CD4-positive, alpha-beta memory T cell (primary cell): Measurements from ENCODE around the gene HOXB4. TPM values are rescaled to one million over a fixed set of nuclear protein-coding genes. Genes with fewer than 3 reads are reported as not detected.
A peak's percentile ranks its signal among the peaks of the same experiment; 100 is the strongest.

Experiments
- CTCF ChIA-PET: fragments of 350-600 bp; sonication (Branson Sonifier 250); formaldehyde crosslinking; loops from one replicate; lab custom pipeline; 2021; ENCODE audit warnings: inconsistent platforms; ENCODE audit not compliant: partially characterized antibody; lab: Charles Lee
- POLR2A ChIA-PET: fragments of 350-600 bp; sonication (Branson Sonifier 250); formaldehyde crosslinking; loops from one replicate; lab custom pipeline; 2021; ENCODE audit not compliant: partially characterized antibody; lab: Charles Lee
- DNase-seq, 5 donors: peaks; one replicate each; pipeline versions ENCODE4 v3.0.0 to v3.0.0-alpha.2; 2020 to 2022; ENCODE audit warnings: mixed read lengths in 1 of 5
- H3K27ac ChIP-seq: one replicate; pipeline ENCODE4 v1.7.0; 2013; ENCODE audit warnings: low read depth, low read length
- H3K27me3 ChIP-seq: 2 replicates; pipeline ENCODE4 v1.7.0; 2013; ENCODE audit warnings: mild to moderate bottlenecking, low read length, moderate library complexity; ENCODE audit not compliant: insufficient read depth
- H3K36me3 ChIP-seq: 2 replicates; pipeline ENCODE4 v1.7.0; 2013; ENCODE audit warnings: mild to moderate bottlenecking, low read length, moderate library complexity; ENCODE audit not compliant: insufficient read depth
- H3K4me1 ChIP-seq: 2 replicates; pipeline ENCODE4 v1.7.0; 2013; ENCODE audit warnings: mild to moderate bottlenecking, low read length, moderate library complexity; ENCODE audit not compliant: insufficient read depth
- H3K4me3 ChIP-seq, 2 donors: one replicate each; pipeline ENCODE4 v1.7.0; 2013; ENCODE audit warnings: low read length in 2 of 2, mild to moderate bottlenecking in 1 of 2
- H3K9me3 ChIP-seq, 2 donors: one replicate each; pipeline ENCODE4 v1.7.0; 2013; ENCODE audit warnings: low read length in 2 of 2, control low read depth in 1 of 2; ENCODE audit not compliant: control insufficient read depth in 1 of 2
- H3K27ac Mint-ChIP-seq, 7 donors: one replicate each; pipeline ENCODE4 v1.8.0; 2020 to 2021; ENCODE audit warnings: mixed read lengths in 7 of 7, mild to moderate bottlenecking in 6 of 7, inconsistent platforms in 3 of 7, moderate library complexity in 3 of 7
- H3K27me3 Mint-ChIP-seq, 2 donors: one replicate each; pipeline ENCODE4 v1.8.0; 2020 to 2021; ENCODE audit warnings: mixed read lengths in 2 of 2
- H3K36me3 Mint-ChIP-seq, 2 donors: one replicate each; pipeline ENCODE4 v1.8.0; 2020 to 2021; ENCODE audit warnings: mixed read lengths in 2 of 2, inconsistent platforms in 1 of 2, mild to moderate bottlenecking in 1 of 2
- H3K4me1 Mint-ChIP-seq, 4 donors: one replicate each; pipeline ENCODE4 v1.8.0; 2020 to 2021; ENCODE audit warnings: mixed read lengths in 4 of 4, mild to moderate bottlenecking in 1 of 4
- H3K4me3 Mint-ChIP-seq, 8 donors: one replicate each; pipeline ENCODE4 v1.8.0; 2020 to 2021; ENCODE audit warnings: mixed read lengths in 8 of 8, mild to moderate bottlenecking in 7 of 8, moderate library complexity in 6 of 8, inconsistent platforms in 3 of 8
- H3K9me3 Mint-ChIP-seq, 8 donors: one replicate each; pipeline ENCODE4 v1.8.0; 2020 to 2021; ENCODE audit warnings: mixed read lengths in 8 of 8, mild to moderate bottlenecking in 5 of 8, inconsistent platforms in 3 of 8, moderate library complexity in 1 of 8
- intact Hi-C: fragments of 100-400 bp; cut with micrococcal nuclease; formaldehyde crosslinking; loops from one replicate; pipeline ENCODE4 v1.15.1; 2023
- polyA plus RNA-seq, 2 donors: library from polyadenylated mRNA; unstranded; fragments of 300-500 nt; fragmentation: Illumina TruSeq; gene quantifications; one replicate each; pipeline ENCODE4 v1.2.3, GENCODE V29; 2021
- total RNA-seq, 2 experiments: library from RNA; stranded (reverse); gene quantifications; one replicate each; pipeline ENCODE4 v1.2.3, GENCODE V29; 2021

HOXB4 gene
- total and polyA plus RNA-seq, 4 experiments from 2014 or later, result 0.11 to 4.5 (median 1.6) TPM

GRCh38 chr17:48578616-48579470, 693 bp upstream of the HOXB4 start:
- H3K27me3 ChIP-seq, result peaks cover 14% of the 10 kb centered on the region
- peaks cover 18 to 63% (median 42%) of the 10 kb centered on the region in 4 donors for H3K4me1 Mint-ChIP-seq
- ChIA-PET POLR2A (interaction anchor here (1.0 to 2.5 kb wide), 6 partner anchors 8 to 86 kb away, joined by 4 to 8 read pairs (median 5); no protein-coding TSS in a partner anchor), CTCF (interaction anchor here (0.9 kb wide), 1 partner anchor 87 kb away, joined by 4 read pairs; no protein-coding TSS in a partner anchor)
- no peaks in the 10 kb centered on the region for H3K9me3 Mint-ChIP-seq
- peak overlapping the region; percentile 44 to 64 for H3K4me3 ChIP-seq
- peak overlapping the region; percentile 68 to 95 (median 90) for H3K27ac Mint-ChIP-seq
- H3K27me3 Mint-ChIP-seq, result peaks cover 30 to 44% of the 10 kb centered on the region in 2 donors
- H3K4me1 ChIP-seq, result peaks cover 52% of the 10 kb centered on the region
- H3K9me3 ChIP-seq, result no peaks in the 10 kb centered on the region
- H3K4me3 Mint-ChIP-seq, result peak overlapping the region; percentile 90 to 97 (median 93)
- DNase-seq, result no peak
- intact Hi-C loops, result loop anchor here (1.0 kb wide), 1 partner anchor 36 kb away; no protein-coding TSS in a partner anchor
- H3K36me3 ChIP-seq, result no peaks in the 10 kb centered on the region
- peak overlapping the region; percentile 54 for H3K27ac ChIP-seq
- peaks cover 3 to 12% of the 10 kb centered on the region in 2 donors for H3K36me3 Mint-ChIP-seq

DNA sequence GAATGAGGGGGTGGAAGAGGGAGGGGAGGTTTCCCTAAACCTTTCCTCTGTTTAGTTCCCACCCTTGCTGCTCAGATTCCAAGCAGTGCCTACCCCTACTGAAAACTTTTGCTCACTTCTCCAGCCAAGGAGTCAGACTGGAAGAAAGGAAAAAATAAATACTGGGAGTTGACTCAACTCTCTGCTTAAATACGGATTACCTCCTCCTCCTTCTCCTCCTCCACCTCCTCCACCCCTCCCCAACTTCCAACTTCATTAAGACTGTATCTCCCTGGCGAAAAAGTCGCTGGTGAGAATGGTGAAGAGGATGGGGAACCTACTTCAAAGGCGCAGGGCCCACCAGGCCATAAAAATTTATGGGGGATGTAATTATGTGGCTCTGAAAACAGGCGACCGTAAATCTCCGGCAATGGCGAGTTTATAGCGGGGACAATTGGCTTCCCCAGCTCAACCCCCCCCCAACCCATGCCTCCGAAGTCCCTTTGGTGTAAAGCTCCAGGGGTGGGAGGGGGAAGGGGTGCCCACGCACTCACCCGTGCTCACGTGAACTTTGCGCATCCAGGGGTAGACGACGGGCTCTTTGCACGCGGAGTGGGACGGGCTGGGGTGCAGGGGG, 712 bp downstream of the HOXB4 start:
- Histone ChIP-seq H3K27ac (no peak overlapping the region), H3K36me3 (no peaks in the 10 kb centered on the region), H3K4me3 (peak overlapping the region; percentile 34 to 64), H3K4me1 (peaks cover 48% of the 10 kb centered on the region), H3K9me3 (no peaks in the 10 kb centered on the region), H3K27me3 (peaks cover 12% of the 10 kb centered on the region)
- intact Hi-C loops, result no loop called here
- ChIA-PET CTCF (interaction anchor here (0.6 kb wide), 2 partner anchors 66 to 241 kb away, joined by 3 read pairs; no protein-coding TSS in a partner anchor), POLR2A (interaction anchor here (0.6 to 2.5 kb wide), 6 partner anchors 9 to 86 kb away, joined by 3 to 8 read pairs (median 6); no protein-coding TSS in a partner anchor)
- no peaks in the 10 kb centered on the region for H3K9me3 Mint-ChIP-seq
- H3K27ac Mint-ChIP-seq, result peak overlapping the region; percentile 37 to 77 (median 66)
- peaks cover 3 to 12% of the 10 kb centered on the region in 2 donors for H3K36me3 Mint-ChIP-seq
- no peak for DNase-seq
- peak overlapping the region; percentile 82 to 91 (median 84) for H3K4me3 Mint-ChIP-seq
- H3K4me1 Mint-ChIP-seq, result peaks cover 16 to 60% (median 37%) of the 10 kb centered on the region in 4 donors
- H3K27me3 Mint-ChIP-seq, result peaks cover 23 to 33% of the 10 kb centered on the region in 2 donors

- H3K4me1 ChIP-seq, result peaks cover 43% of the 10 kb centered on the region
- Mint-ChIP-seq H3K4me1 (peaks cover 18 to 52% (median 34%) of the 10 kb centered on the region in 4 donors), H3K36me3 (peaks cover 5 to 12% of the 10 kb centered on the region in 2 donors), H3K27ac (peak overlapping the region in 1 of 7 donors; percentile 66), H3K27me3 (peaks cover 21 to 28% of the 10 kb centered on the region in 2 donors), H3K4me3 (peak overlapping the region; percentile 82 to 91 (median 84)), H3K9me3 (no peaks in the 10 kb centered on the region)
- ChIA-PET POLR2A (interaction anchor here (1.1 to 1.5 kb wide), 3 partner anchors 30 to 71 kb away, joined by 3 to 7 read pairs (median 5); no protein-coding TSS in a partner anchor), CTCF (interaction anchor here (0.6 kb wide), 1 partner anchor 65 kb away, joined by 3 read pairs; no protein-coding TSS in a partner anchor)
- DNase-seq, result no peak
- intact Hi-C loops, result no loop called here
- no peak overlapping the region for H3K27ac ChIP-seq
- H3K4me3 ChIP-seq, result peak overlapping the region; percentile 34 to 64
- H3K9me3 ChIP-seq, result no peaks in the 10 kb centered on the region
- no peaks in the 10 kb centered on the region for H3K36me3 ChIP-seq
- peaks cover 7% of the 10 kb centered on the region for H3K27me3 ChIP-seq
Observed at GRCh38 chr17:48576479-48577309, 1.5 kb downstream of the HOXB4 start.

DNA sequence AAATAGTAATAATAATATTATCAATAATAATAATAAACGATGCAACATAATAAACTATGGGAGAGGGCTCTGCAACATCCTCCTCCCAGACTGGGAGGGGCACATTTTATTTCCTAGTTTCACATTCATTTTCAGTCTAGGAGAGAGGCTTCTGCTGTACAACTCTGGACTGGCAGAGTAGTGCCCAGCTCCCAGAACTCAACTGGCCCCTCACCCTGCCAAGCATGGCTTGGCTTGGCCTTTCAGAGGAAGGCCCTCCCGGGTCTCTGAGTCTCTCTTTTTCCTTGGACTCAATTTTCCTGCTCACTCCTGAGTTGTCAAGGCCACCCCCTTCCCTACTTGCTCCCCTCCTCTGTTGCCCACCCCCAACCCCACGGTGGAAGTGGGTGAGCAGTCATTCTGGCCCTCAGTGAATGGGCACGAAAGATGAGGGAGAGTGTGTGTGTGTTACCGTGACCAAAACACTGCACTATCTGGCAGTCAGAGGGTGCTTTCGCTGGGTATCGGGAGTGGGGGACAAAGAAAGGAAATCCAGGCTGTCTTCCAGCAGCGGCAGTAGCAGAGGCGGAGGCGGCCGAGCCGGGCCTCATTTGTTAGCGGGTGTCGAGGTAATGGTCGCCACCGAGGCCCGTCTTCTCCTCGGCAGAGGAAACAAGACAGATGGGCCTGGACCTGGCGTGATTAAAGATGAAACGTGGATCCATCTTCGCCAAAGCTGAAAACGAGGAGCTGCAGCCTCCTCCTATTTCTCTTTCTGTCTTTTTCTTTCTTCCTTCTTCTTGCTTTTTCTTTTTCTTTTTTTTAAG, 2.3 kb downstream of the HOXB4 start:
- Mint-ChIP-seq H3K27me3 (peaks cover 16 to 20% of the 10 kb centered on the region in 2 donors), H3K4me3 (peak overlapping the region in 6 of 8 donors; percentile 26 to 51 (median 47)), H3K9me3 (no peaks in the 10 kb centered on the region), H3K36me3 (peaks cover 7 to 12% of the 10 kb centered on the region in 2 donors), H3K4me1 (peaks cover 19 to 44% (median 30%) of the 10 kb centered on the region in 4 donors), H3K27ac (no peak overlapping the region)
- H3K27ac ChIP-seq, result no peak overlapping the region
- no peaks in the 10 kb centered on the region for H3K9me3 ChIP-seq
- DNase-seq, result no peak
- H3K4me1 ChIP-seq, result peaks cover 35% of the 10 kb centered on the region
- H3K36me3 ChIP-seq, result no peaks in the 10 kb centered on the region
- POLR2A ChIA-PET, result interaction anchor here (1.1 kb wide), 1 partner anchor 29 kb away, joined by 3 read pairs; no protein-coding TSS in a partner anchor
- intact Hi-C loops, result no loop called here
- H3K4me3 ChIP-seq, result no peak overlapping the region
- CTCF ChIA-PET, result no interaction called here
- H3K27me3 ChIP-seq, result no peaks in the 10 kb centered on the region

DNA sequence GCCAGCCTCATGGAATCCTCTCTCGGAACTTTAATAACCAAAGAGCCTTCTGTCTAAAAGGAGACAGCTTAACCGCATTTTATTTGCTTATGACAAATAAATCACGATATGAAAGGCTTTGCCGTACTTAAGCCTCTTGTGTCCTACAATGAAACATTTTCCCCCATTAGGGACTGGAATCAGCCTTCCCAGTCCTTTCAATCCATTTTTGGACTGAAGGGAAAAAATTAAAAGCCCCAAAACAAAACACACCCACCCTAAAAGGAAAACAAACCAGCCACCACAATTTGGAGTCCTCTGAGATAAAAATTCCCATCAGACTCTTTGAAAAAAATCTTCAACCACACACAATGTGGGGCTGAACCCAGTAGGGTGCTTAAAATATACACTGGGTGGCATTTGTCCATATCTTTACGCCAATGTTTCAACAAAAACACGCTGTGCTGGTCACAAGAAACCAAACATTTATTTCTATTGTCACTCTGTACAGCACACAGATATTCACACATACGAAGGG, 3.0 kb downstream of the HOXB4 start:
- POLR2A ChIA-PET, result no interaction called here
- Histone ChIP-seq H3K4me1 (peaks cover 29% of the 10 kb centered on the region), H3K36me3 (no peaks in the 10 kb centered on the region), H3K9me3 (no peaks in the 10 kb centered on the region), H3K27ac (no peak overlapping the region), H3K4me3 (no peak overlapping the region), H3K27me3 (no peaks in the 10 kb centered on the region)
- peaks cover 9 to 13% of the 10 kb centered on the region in 2 donors for H3K27me3 Mint-ChIP-seq
- no peaks in the 10 kb centered on the region for H3K9me3 Mint-ChIP-seq
- no peak overlapping the region for H3K27ac Mint-ChIP-seq
- intact Hi-C loops, result no loop called here
- H3K36me3 Mint-ChIP-seq, result peaks cover 7 to 12% of the 10 kb centered on the region in 2 donors
- peak overlapping the region in 1 of 8 donors; percentile 37 for H3K4me3 Mint-ChIP-seq
- H3K4me1 Mint-ChIP-seq, result peaks cover 18 to 39% (median 27%) of the 10 kb centered on the region in 4 donors
- no peak for DNase-seq
- CTCF ChIA-PET, result interaction anchor here (0.8 kb wide), 1 partner anchor 18 kb away, joined by 3 read pairs; the partner anchor contains the start of gene HOXB5
